Activated naive CD8-positive, alpha-beta T cell (primary cell): ENCODE results near the gene CAMK2D.

ENCODE experiments used
- H3K27ac Mint-ChIP-seq: one replicate; pipeline ENCODE4 v1.8.0; 2021; ENCODE audit warnings: mixed read lengths
- H3K27me3 Mint-ChIP-seq: one replicate; pipeline ENCODE4 v1.8.0; 2021; ENCODE audit warnings: mixed read lengths
- H3K36me3 Mint-ChIP-seq: one replicate; pipeline ENCODE4 v1.8.0; 2021; ENCODE audit warnings: mixed read lengths
- H3K4me1 Mint-ChIP-seq: one replicate; pipeline ENCODE4 v1.8.0; 2021; ENCODE audit warnings: low read depth, mixed read lengths
- H3K4me3 Mint-ChIP-seq: one replicate; pipeline ENCODE4 v1.8.0; 2021; ENCODE audit warnings: mild to moderate bottlenecking, mixed read lengths
- H3K9me3 Mint-ChIP-seq: one replicate; pipeline ENCODE4 v1.8.0; 2021; ENCODE audit warnings: low read depth, mixed read lengths

The CAMK2D gene

GRCh38 chr4:113445286-113445685, 316.3 kb downstream of the CAMK2D start:
- no peak overlapping the region for H3K4me3 Mint-ChIP-seq
- no peaks in the 10 kb centered on the region for H3K27me3 Mint-ChIP-seq
- no peak overlapping the region for H3K27ac Mint-ChIP-seq
- H3K4me1 Mint-ChIP-seq = peaks cover 11% of the 10 kb centered on the region
- H3K36me3 Mint-ChIP-seq = peaks cover 2% of the 10 kb centered on the region
- H3K9me3 Mint-ChIP-seq = peaks cover 5% of the 10 kb centered on the region

GRCh38 chr4:113444386-113444785, 317.2 kb downstream of the CAMK2D start:
- H3K27ac Mint-ChIP-seq = peak overlapping the region; percentile 70
- H3K4me1 Mint-ChIP-seq = peaks cover 11% of the 10 kb centered on the region
- no peaks in the 10 kb centered on the region for H3K27me3 Mint-ChIP-seq
- no peak overlapping the region for H3K4me3 Mint-ChIP-seq
- peaks cover 5% of the 10 kb centered on the region for H3K9me3 Mint-ChIP-seq
- peaks cover 2% of the 10 kb centered on the region for H3K36me3 Mint-ChIP-seq

- Mint-ChIP-seq H3K9me3 (peaks cover 5% of the 10 kb centered on the region), H3K4me1 (peaks cover 11% of the 10 kb centered on the region), H3K4me3 (no peak overlapping the region), H3K36me3 (peaks cover 2% of the 10 kb centered on the region), H3K27me3 (no peaks in the 10 kb centered on the region), H3K27ac (no peak overlapping the region)
Observed at GRCh38 chr4:113442826-113443225, 318.7 kb downstream of the CAMK2D start.

- Mint-ChIP-seq H3K27ac (no peak overlapping the region), H3K36me3 (peaks cover 2% of the 10 kb centered on the region), H3K4me1 (peaks cover 23% of the 10 kb centered on the region), H3K4me3 (no peak overlapping the region), H3K9me3 (no peaks in the 10 kb centered on the region), H3K27me3 (no peaks in the 10 kb centered on the region)
Observed at GRCh38 chr4:113440371-113440770, 321.2 kb downstream of the CAMK2D start.

GRCh38 chr4:113438596-113438995, 322.9 kb downstream of the CAMK2D start:
- Mint-ChIP-seq H3K27ac (no peak overlapping the region), H3K4me3 (no peak overlapping the region), H3K9me3 (no peaks in the 10 kb centered on the region), H3K27me3 (no peaks in the 10 kb centered on the region), H3K36me3 (peaks cover 2% of the 10 kb centered on the region), H3K4me1 (peaks cover 13% of the 10 kb centered on the region)

GRCh38 chr4:113437129-113437528, 324.4 kb downstream of the CAMK2D start:
- Mint-ChIP-seq H3K36me3 (peaks cover 4% of the 10 kb centered on the region), H3K27ac (no peak overlapping the region), H3K4me3 (no peak overlapping the region), H3K27me3 (peaks cover 2% of the 10 kb centered on the region), H3K9me3 (no peaks in the 10 kb centered on the region), H3K4me1 (peaks cover 13% of the 10 kb centered on the region)

GRCh38 chr4:113436360-113436759, 325.2 kb downstream of the CAMK2D start:
- no peak overlapping the region for H3K4me3 Mint-ChIP-seq
- H3K4me1 Mint-ChIP-seq = peaks cover 13% of the 10 kb centered on the region
- H3K27me3 Mint-ChIP-seq = peaks cover 2% of the 10 kb centered on the region
- peaks cover 2% of the 10 kb centered on the region for H3K36me3 Mint-ChIP-seq
- no peaks in the 10 kb centered on the region for H3K9me3 Mint-ChIP-seq
- no peak overlapping the region for H3K27ac Mint-ChIP-seq

GRCh38 chr4:113435893-113436292, 325.6 kb downstream of the CAMK2D start:
- peaks cover 2% of the 10 kb centered on the region for H3K27me3 Mint-ChIP-seq
- H3K9me3 Mint-ChIP-seq = no peaks in the 10 kb centered on the region
- no peak overlapping the region for H3K27ac Mint-ChIP-seq
- peaks cover 13% of the 10 kb centered on the region for H3K4me1 Mint-ChIP-seq
- no peak overlapping the region for H3K4me3 Mint-ChIP-seq
- H3K36me3 Mint-ChIP-seq = peaks cover 2% of the 10 kb centered on the region

- H3K36me3 Mint-ChIP-seq = peaks cover 2% of the 10 kb centered on the region
- no peaks in the 10 kb centered on the region for H3K9me3 Mint-ChIP-seq
- H3K27me3 Mint-ChIP-seq = peaks cover 2% of the 10 kb centered on the region
- peaks cover 13% of the 10 kb centered on the region for H3K4me1 Mint-ChIP-seq
- H3K27ac Mint-ChIP-seq = no peak overlapping the region
- H3K4me3 Mint-ChIP-seq = no peak overlapping the region
Observed at GRCh38 chr4:113434247-113434587, 327.3 kb downstream of the CAMK2D start.

- peaks cover 13% of the 10 kb centered on the region for H3K4me1 Mint-ChIP-seq
Observed at GRCh38 chr4:113433536-113434246, 327.8 kb downstream of the CAMK2D start.

GRCh38 chr4:113433116-113433515, 328.4 kb downstream of the CAMK2D start:
- Mint-ChIP-seq H3K36me3 (peaks cover 2% of the 10 kb centered on the region), H3K9me3 (no peaks in the 10 kb centered on the region)

More at GRCh38 chr4:113433536-113434246, 327.8 kb downstream of the CAMK2D start:
- no peak overlapping the region for H3K4me3 Mint-ChIP-seq
- H3K27me3 Mint-ChIP-seq = peaks cover 2% of the 10 kb centered on the region
- H3K27ac Mint-ChIP-seq = no peak overlapping the region
- H3K9me3 Mint-ChIP-seq = no peaks in the 10 kb centered on the region
- H3K36me3 Mint-ChIP-seq = peaks cover 2% of the 10 kb centered on the region

GRCh38 chr4:113423631-113424030, 337.9 kb downstream of the CAMK2D start:
- no peak overlapping the region for H3K4me3 Mint-ChIP-seq
- H3K9me3 Mint-ChIP-seq = peaks cover 4% of the 10 kb centered on the region
- H3K27ac Mint-ChIP-seq = no peak overlapping the region
- no peaks in the 10 kb centered on the region for H3K4me1 Mint-ChIP-seq
- H3K27me3 Mint-ChIP-seq = peaks cover 2% of the 10 kb centered on the region
- peaks cover 6% of the 10 kb centered on the region for H3K36me3 Mint-ChIP-seq

More at GRCh38 chr4:113433116-113433515, 328.4 kb downstream of the CAMK2D start:
- H3K4me1 Mint-ChIP-seq = peaks cover 13% of the 10 kb centered on the region
- no peak overlapping the region for H3K27ac Mint-ChIP-seq
- H3K4me3 Mint-ChIP-seq = no peak overlapping the region
- peaks cover 4% of the 10 kb centered on the region for H3K27me3 Mint-ChIP-seq

GRCh38 chr4:113420938-113421337, 340.6 kb downstream of the CAMK2D start:
- peaks cover 6% of the 10 kb centered on the region for H3K36me3 Mint-ChIP-seq
- peaks cover 4% of the 10 kb centered on the region for H3K27me3 Mint-ChIP-seq
- H3K9me3 Mint-ChIP-seq = peaks cover 4% of the 10 kb centered on the region
- H3K27ac Mint-ChIP-seq = no peak overlapping the region
- H3K4me3 Mint-ChIP-seq = no peak overlapping the region
- no peaks in the 10 kb centered on the region for H3K4me1 Mint-ChIP-seq

- H3K27ac Mint-ChIP-seq = no peak overlapping the region
- peaks cover 4% of the 10 kb centered on the region for H3K9me3 Mint-ChIP-seq
- peaks cover 6% of the 10 kb centered on the region for H3K36me3 Mint-ChIP-seq
- H3K27me3 Mint-ChIP-seq = peaks cover 4% of the 10 kb centered on the region
- no peak overlapping the region for H3K4me3 Mint-ChIP-seq
- H3K4me1 Mint-ChIP-seq = no peaks in the 10 kb centered on the region
Observed at GRCh38 chr4:113419631-113420030, 341.9 kb downstream of the CAMK2D start.

GRCh38 chr4:113411496-113411938, 350.0 kb downstream of the CAMK2D start:
- no peaks in the 10 kb centered on the region for H3K27me3 Mint-ChIP-seq
- H3K36me3 Mint-ChIP-seq = no peaks in the 10 kb centered on the region
- no peaks in the 10 kb centered on the region for H3K9me3 Mint-ChIP-seq
- peaks cover 1% of the 10 kb centered on the region for H3K4me1 Mint-ChIP-seq
- no peak overlapping the region for H3K27ac Mint-ChIP-seq
- no peak overlapping the region for H3K4me3 Mint-ChIP-seq

- Mint-ChIP-seq H3K4me3 (no peak overlapping the region), H3K27ac (no peak overlapping the region), H3K36me3 (no peaks in the 10 kb centered on the region), H3K27me3 (no peaks in the 10 kb centered on the region), H3K9me3 (no peaks in the 10 kb centered on the region), H3K4me1 (peaks cover 1% of the 10 kb centered on the region)
Observed at GRCh38 chr4:113410686-113411085, 350.9 kb downstream of the CAMK2D start.
